Rectal smooth muscle tissue (tissue), 1 donor: ENCODE data around the gene PDIA3.
A peak's percentile ranks its signal among the peaks of the same experiment; 100 is the strongest.
"Not testable (repeated sequence)": the region's sequence is repeated elsewhere in the genome, so short reads cannot be mapped to it uniquely, and the experiment has no call there.

Source experiments
- H3K27ac ChIP-seq: one replicate; pipeline ENCODE4 v1.7.0; 2013; ENCODE audit warnings: low read depth, low read length, inconsistent platforms
- H3K27me3 ChIP-seq: one replicate; pipeline ENCODE4 v1.7.0; 2013; ENCODE audit warnings: low read length; ENCODE audit not compliant: control insufficient read depth, insufficient read depth
- H3K36me3 ChIP-seq: one replicate; pipeline ENCODE4 v1.7.0; 2013; ENCODE audit warnings: low read length; ENCODE audit not compliant: control insufficient read depth, insufficient read depth
- H3K4me1 ChIP-seq: one replicate; pipeline ENCODE4 v1.7.0; 2013; ENCODE audit warnings: low read length; ENCODE audit not compliant: control insufficient read depth, insufficient read depth
- H3K4me3 ChIP-seq: one replicate; pipeline ENCODE4 v1.7.0; 2013; ENCODE audit warnings: low read length
- H3K9ac ChIP-seq: one replicate; pipeline ENCODE4 v1.7.0; 2013; ENCODE audit warnings: low read length

The PDIA3 gene

DNA sequence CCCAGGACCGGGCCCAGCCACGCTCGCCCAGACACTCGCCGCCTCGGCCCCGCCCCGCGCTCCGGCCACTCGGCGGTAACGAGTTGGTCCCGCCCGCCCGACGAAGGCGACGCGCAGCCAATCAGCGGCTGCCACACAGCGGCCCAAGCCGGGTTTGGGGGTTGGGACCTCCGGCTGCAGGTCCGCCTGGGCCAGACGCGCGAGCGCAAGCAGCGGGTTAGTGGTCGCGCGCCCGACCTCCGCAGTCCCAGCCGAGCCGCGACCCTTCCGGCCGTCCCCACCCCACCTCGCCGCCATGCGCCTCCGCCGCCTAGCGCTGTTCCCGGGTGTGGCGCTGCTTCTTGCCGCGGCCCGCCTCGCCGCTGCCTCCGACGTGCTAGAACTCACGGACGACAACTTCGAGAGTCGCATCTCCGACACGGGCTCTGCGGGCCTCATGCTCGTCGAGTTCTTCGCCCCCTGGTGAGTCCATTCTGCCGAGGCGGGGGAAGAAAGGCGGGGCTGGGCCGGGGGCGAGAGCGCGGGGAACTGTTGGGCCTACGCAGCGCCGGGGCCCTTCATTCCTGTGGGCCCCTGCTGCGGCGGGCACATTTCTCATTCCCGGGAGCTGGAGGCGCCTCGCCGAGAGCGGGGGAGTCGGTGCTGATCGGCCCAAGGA lies at the start of gene PDIA3:
Gene PDIA3, plus strand, starts transcription at position 194 of the 658 bp plus-strand sequence. Its CDS starts 102 bp downstream, at position 296.
- not testable (repeated sequence) for H3K27me3 ChIP-seq, H3K4me1 ChIP-seq, H3K36me3 ChIP-seq
- Histone ChIP-seq H3K4me3 (peak within 1 kb of the TSS; percentile 78), H3K27ac (peak within 1 kb of the TSS; percentile 95), H3K9ac (peak within 1 kb of the TSS; percentile 86)

DNA sequence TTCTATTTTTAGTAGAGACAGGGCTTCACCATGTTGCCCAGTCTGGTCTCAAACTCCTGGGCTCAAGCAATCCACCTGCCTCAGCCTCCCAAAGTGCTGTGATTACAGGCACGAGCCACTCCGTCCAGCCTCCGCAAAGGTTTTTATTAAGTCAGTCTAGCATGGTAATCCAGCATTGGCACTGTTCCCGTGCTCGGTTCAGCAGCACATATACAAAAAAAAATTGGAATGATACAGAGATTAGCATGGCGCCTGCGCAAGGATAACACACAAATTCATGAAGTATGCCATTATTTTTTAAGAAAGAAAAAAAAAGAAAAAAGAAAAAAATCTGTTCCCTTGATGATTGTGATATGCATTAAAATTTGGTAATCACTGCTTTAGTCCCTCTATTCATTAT lies 44.1 kb upstream of the PDIA3 start:
- Histone ChIP-seq H3K4me3 (no peak overlapping the region), H3K27me3 (no peaks in the 10 kb centered on the region), H3K9ac (no peak overlapping the region), H3K27ac (no peak overlapping the region), H3K36me3 (no peaks in the 10 kb centered on the region), H3K4me1 (no peaks in the 10 kb centered on the region)

DNA sequence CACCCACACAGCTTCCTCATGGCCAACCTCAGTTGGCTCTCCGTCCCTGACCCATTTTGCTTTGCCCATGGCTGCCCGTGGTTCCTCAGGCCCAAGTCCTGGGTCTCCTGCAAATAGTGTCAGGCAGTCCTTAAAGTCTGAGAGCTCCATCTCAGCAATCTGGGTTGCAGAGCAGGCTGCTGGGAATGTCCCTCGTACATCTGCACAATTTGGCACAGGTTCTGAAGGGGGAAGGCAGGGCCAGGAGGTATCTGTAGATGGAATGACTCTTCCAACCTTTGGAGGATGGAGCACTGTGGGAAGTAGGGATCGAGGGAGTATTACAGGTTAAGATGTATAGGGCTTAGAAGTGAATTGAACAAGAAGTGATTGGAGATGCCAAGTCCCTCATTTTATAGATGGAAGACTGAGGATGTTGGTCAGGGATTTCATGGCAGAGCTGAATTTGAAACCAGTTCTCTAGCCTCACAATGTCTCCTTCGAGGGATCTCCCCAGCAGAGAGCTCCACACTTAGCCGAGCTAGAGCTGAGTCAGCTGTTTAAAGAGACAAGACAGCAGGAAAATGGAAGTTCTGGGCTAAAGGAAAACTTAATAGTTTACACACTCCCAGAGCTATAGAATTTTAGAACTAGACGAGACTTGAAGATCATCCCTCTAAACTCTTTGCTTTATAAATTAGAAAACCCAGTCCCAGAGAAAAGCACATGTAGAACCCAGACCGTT lies 43.4 kb upstream of the PDIA3 start:
- Histone ChIP-seq H3K9ac (no peak overlapping the region), H3K4me1 (no peaks in the 10 kb centered on the region), H3K27ac (no peak overlapping the region), H3K4me3 (no peak overlapping the region), H3K27me3 (no peaks in the 10 kb centered on the region), H3K36me3 (no peaks in the 10 kb centered on the region)

DNA sequence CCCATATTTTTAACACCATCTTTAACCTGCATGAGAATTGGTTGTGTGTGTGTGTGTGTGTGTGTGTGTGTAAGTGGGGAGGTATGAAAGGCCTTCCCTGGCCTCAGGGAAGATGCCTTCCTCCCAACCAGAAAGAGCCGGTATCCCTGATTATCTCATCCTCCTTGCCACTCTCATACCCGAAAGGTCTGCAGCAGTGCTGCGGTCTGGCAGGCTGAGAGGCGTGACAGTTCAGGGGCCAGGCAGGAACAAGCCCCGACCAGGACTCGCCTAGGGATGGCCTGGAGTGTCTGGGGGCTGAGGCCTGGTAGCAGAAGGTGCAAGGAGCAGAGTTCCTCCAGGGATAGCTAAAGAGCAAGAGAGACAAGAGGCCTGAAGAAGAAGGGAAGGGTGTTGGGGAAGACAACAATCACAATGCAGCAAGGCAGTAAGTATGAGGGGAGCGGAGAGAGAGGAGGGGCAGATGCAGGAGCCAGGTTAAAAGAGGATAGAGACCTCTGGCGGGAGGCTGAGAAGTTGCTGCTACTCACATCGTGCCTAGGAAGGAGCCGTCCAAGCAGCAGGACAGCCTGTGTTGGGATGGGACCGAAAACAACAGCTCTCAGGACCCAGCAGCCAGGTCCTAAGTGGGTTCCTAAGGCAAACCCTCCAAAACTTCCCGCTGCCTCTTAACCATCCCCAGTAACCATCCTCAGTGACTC lies 35.7 kb upstream of the PDIA3 start:
- H3K27me3 ChIP-seq, H3K9ac ChIP-seq, H3K27ac ChIP-seq, H3K4me1 ChIP-seq, H3K4me3 ChIP-seq, H3K36me3 ChIP-seq: not testable (repeated sequence)

DNA sequence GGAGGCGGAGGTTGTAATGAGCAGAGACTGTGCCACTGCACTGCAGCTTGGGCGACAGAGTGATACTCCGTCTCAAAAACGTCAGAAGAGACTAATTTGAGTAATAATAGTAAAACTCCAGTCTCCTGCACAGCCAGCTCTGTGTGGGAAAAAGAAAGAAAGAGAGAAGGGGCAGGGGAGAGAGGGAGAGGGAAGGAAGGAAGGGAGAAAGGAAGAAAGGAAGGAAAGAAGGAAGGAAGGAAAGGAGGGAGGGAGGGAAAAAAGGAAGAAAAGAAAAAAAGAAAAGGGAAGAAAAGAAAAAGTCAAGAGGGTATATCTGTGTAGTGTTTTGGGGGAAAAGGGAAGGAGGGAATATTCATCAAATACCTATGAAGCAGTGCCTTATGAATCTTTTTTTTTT lies 23.1 kb upstream of the PDIA3 start:
- Histone ChIP-seq H3K27ac (no peak overlapping the region), H3K36me3 (no peaks in the 10 kb centered on the region), H3K4me1 (no peaks in the 10 kb centered on the region), H3K4me3 (no peak overlapping the region), H3K9ac (no peak overlapping the region), H3K27me3 (no peaks in the 10 kb centered on the region)

DNA sequence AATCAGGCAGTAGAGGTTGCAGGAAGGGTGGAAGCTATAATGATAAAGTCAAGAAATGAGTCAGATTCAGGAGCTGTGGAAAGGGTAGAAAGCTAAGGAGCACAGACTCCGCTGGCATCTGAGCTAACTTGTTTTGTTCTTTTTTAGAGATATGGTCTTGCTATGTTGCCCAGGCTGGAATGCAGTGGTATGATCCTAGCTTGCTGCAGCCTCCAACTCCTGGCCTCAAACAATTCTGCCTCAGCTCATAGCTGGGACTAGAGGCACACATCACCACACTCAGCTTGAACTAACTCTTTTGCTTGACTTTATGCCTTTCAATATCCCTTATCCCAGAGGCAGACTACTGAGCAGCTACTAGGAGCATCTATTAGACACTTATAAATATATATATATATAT lies 19.9 kb upstream of the PDIA3 start:
- H3K27me3 ChIP-seq, H3K27ac ChIP-seq, H3K4me1 ChIP-seq, H3K9ac ChIP-seq, H3K36me3 ChIP-seq, H3K4me3 ChIP-seq: not testable (repeated sequence)

DNA sequence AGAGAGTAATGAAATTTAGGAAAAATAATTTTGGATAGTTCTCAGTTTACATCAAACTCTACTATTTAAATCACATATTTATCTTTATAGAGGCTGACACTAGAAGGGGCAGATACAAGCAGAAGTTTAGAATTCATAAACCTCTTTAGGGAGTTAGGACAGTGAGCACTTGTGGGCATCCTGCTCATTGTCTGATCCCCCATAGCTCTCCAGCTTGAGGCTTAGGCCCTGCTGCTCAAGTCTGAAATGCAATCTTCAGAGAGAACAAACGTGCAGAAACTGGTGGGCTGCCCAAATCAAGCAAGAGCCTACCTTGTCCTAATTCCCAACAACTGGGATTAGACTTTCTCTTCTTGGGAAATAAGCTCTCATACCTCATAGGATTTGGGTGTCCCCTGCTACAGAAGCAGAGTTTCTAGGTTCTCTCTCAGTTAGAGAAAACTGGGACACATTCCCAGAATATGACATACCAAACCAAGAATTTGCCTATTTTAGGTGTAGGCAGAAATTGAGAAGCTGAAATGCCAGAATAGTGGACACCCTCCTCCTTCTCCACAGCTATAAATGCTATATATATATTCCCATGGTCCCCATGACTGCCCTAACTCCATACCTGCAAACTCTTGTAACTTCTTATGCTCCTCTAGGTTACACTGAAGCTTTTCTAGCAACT lies 18.0 kb upstream of the PDIA3 start:
- not testable (repeated sequence) for H3K9ac ChIP-seq, H3K4me1 ChIP-seq, H3K36me3 ChIP-seq, H3K27me3 ChIP-seq, H3K4me3 ChIP-seq, H3K27ac ChIP-seq

DNA sequence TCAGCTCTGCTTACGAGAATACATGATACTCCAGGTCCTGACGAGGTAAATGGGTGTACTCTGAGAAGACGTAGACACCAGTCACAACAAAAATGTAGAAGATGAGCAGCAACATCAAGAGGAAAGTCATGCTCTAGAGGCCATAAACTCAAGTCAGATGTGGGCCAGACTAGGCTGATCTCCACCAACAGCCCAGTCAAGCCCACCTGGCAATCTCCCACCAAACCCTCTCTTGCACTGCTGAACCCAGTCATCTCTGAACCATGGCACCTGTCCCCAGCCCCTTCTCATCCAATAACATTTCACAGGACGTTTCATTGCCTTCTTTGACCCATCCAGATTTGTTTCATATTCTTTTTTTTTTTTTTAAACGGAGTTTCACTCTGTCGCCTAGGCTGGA lies 10.8 kb upstream of the PDIA3 start:
- Histone ChIP-seq H3K4me3 (no peak overlapping the region), H3K4me1 (no peaks in the 10 kb centered on the region), H3K9ac (no peak overlapping the region), H3K27me3 (no peaks in the 10 kb centered on the region), H3K27ac (no peak overlapping the region), H3K36me3 (no peaks in the 10 kb centered on the region)

DNA sequence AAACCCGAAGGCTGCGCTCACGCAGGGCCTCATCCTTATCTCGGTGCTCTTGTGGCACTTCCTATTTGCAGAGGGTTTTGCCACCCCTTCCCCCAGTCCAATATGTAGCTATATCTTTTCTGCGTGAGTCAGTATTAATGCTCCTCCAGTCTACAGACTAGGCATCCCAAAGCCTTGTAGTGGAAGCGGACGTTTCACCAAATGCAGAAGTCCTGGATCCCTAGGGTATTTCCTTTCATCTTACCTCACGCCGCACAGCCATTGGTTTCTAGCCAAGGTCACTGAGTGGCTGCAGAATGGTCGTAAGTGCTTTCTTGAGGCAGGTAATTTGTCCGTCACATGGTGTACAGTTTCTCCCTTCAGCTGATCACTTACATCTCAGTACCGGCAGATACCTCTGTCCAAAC lies 668 bp downstream of the PDIA3 start:
- H3K27ac ChIP-seq: peak overlapping the region; percentile 95
- H3K9ac ChIP-seq: peak overlapping the region; percentile 86
- H3K36me3 ChIP-seq, H3K27me3 ChIP-seq, H3K4me1 ChIP-seq: not testable (repeated sequence)
- H3K4me3 ChIP-seq: peak overlapping the region; percentile 78

DNA sequence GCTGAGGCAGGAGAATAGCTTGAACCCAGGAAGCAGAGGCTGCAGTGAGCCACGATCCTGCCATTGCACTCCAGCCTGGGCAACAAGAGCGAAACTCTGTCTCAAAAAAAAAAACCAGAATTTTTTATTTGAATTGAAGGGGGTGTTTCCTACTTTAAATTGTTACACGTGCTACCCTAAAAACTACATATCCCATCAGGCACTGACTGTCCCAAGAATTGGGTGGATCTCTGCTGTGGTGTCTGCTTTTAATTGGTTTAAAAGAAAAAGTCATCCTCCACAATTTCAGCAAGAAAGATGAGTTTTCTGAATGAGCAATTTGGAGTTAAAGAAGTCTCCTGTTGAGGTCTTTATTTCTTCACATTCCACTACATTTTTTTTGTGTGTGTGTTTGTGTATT lies 2.1 kb downstream of the PDIA3 start:
- peaks cover 2% of the 10 kb centered on the region for H3K4me1 ChIP-seq
- H3K4me3 ChIP-seq: no peak overlapping the region
- no peaks in the 10 kb centered on the region for H3K27me3 ChIP-seq
- H3K36me3 ChIP-seq: no peaks in the 10 kb centered on the region
- H3K27ac ChIP-seq: no peak overlapping the region
- no peak overlapping the region for H3K9ac ChIP-seq

DNA sequence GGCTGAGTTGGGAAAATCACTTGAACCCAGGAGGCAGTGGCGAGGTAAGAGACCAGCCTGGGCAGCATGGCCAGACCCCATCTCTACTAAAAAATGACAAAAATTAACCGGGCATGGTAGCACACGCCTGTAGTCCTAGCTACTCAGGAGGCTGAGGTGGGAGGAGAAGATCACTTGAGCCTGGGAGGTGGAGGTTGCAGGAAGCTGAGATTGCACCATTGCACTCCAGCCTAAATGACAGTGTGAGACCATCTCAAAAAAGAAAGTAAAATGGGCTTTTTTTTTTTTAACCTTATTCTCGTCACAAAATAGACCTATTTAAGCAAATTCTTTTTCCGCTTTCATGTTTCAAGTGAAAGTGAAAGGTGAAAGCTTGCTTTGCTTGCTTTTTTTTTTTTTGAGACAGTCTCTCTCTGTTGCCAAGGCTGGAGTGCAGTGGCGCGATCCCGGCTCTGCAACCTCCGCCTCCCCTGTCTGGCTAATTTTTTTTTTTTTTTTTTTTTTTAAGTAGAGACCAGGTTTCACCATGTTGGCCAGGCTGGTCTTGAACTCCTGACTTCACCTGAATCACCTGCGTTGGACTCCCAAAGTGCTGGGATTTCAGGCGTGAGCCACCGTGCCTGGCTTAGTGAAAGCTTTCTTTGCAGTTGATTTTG lies 3.6 kb downstream of the PDIA3 start:
- H3K4me3 ChIP-seq: no peak overlapping the region
- peaks cover 2% of the 10 kb centered on the region for H3K4me1 ChIP-seq
- no peaks in the 10 kb centered on the region for H3K36me3 ChIP-seq
- H3K27ac ChIP-seq: no peak overlapping the region
- H3K27me3 ChIP-seq: no peaks in the 10 kb centered on the region
- peak overlapping the region; percentile 40 for H3K9ac ChIP-seq

DNA sequence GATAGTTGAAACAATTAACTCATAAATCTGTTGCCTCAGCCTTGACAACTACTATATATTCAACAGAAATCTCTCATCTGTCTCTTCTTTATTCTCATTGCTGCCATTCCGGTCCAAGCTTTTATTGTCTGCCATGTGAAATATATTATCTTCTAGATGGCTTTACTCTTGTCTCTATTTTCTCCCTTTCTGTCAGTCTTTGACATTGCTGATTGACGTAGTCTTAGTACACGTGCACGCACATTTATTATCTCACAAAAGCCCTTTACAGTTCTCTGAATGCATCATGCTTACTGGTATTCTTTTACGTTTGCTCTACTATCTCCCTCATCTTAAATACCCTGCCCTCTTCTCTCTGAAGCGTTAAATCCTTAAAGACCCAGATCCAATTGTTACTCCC lies 5.6 kb downstream of the PDIA3 start:
- no peak overlapping the region for H3K27ac ChIP-seq
- no peak overlapping the region for H3K4me3 ChIP-seq
- no peaks in the 10 kb centered on the region for H3K27me3 ChIP-seq
- H3K4me1 ChIP-seq: peaks cover 2% of the 10 kb centered on the region
- no peak overlapping the region for H3K9ac ChIP-seq
- peaks cover 2% of the 10 kb centered on the region for H3K36me3 ChIP-seq
